Measurements from ENCODE around the gene SLC19A1.

The SLC19A1 gene

GRCh38 chr21:45558044-45558721, 15.9 kb upstream of the SLC19A1 start:
- no peak for DNase-seq (ENCODE audit: low spot score)

GRCh38 chr21:45557616-45558043, 15.4 kb upstream of the SLC19A1 start:
- DNase-seq (ENCODE audit: low spot score), result no peak

GRCh38 chr21:45556645-45557615, 14.7 kb upstream of the SLC19A1 start:
- DNase-seq (ENCODE audit: low spot score), result no peak

GRCh38 chr21:45556302-45556644, 14.0 kb upstream of the SLC19A1 start:
- no peak for DNase-seq (ENCODE audit: low spot score)

- DNase-seq (ENCODE audit: low spot score), result peak; percentile 95
Observed at GRCh38 chr21:45555557-45556301, 13.5 kb upstream of the SLC19A1 start.

- DNase-seq (ENCODE audit: low spot score), result peak; percentile 37
Observed at GRCh38 chr21:45555251-45555556, 13.0 kb upstream of the SLC19A1 start.

GRCh38 chr21:45554477-45555175, 12.4 kb upstream of the SLC19A1 start:
- peak; percentile 91 for DNase-seq (ENCODE audit: low spot score)

GRCh38 chr21:45552696-45553391, 10.6 kb upstream of the SLC19A1 start:
- DNase-seq (ENCODE audit: low spot score), result no peak

- no peak for DNase-seq (ENCODE audit: low spot score)
Observed at GRCh38 chr21:45551783-45552695, 9.8 kb upstream of the SLC19A1 start.

- DNase-seq (ENCODE audit: low spot score), result peak; percentile 64
Observed at GRCh38 chr21:45551316-45551715, 9.1 kb upstream of the SLC19A1 start.

GRCh38 chr21:45550522-45551210, 8.4 kb upstream of the SLC19A1 start:
- DNase-seq (ENCODE audit: low spot score), result no peak

GRCh38 chr21:45549626-45550463, 7.6 kb upstream of the SLC19A1 start:
- no peak for DNase-seq (ENCODE audit: low spot score)

- no peak for DNase-seq (ENCODE audit: low spot score)
Observed at GRCh38 chr21:45548711-45549491, 6.7 kb upstream of the SLC19A1 start.

GRCh38 chr21:45547545-45547900, 5.3 kb upstream of the SLC19A1 start:
- DNase-seq (ENCODE audit: low spot score), result no peak

- no peak for DNase-seq (ENCODE audit: low spot score)
Observed at GRCh38 chr21:45546636-45547544, 4.7 kb upstream of the SLC19A1 start.

GRCh38 chr21:45545691-45546531, 3.7 kb upstream of the SLC19A1 start:
- DNase-seq (ENCODE audit: low spot score), result no peak
